ENCODE data around the gene CFAP251. TPM values are rescaled to one million over a fixed set of nuclear protein-coding genes. Genes with fewer than 3 reads are reported as not detected.

CFAP251 gene
- total and polyA plus RNA-seq, 2 of the 8 experiments (the other 6 are each of a cell fraction or from before 2014, with no cell fraction given) = 1.8 to 2.9 TPM

DNA sequence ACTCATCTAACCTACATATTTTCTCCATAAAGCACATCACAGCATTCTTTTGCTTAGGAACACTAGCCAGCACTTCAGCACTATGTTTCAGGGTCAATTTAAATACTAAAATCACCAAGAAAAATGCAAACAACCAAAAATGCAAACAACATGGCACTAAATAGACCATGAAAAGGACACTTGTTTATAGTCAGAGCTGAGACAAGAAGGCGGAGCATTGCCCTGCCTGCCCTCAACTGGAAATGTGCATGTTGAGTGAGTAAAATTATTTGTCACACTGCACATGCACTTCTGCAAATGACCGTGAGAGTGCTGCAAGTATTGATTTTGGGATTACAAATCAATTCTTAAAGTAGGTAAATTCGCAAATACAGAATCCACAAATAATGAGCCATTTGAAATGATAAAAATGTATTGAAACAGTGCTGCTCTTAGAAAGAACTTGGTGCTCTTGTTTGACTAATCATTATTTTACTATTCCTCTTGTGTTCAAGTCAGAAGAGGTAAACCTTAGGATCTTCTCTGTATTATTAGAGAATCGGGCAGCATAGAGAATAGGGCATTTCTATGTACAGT, 34.8 kb downstream of the CFAP251 start (continued):
- TF ChIP-seq HDAC6 (IDR thresholded peaks at IDR 0.05; ENCODE audit: low read depth, low read length) (no peak), FOSL1 (IDR thresholded peaks at IDR 0.05; ENCODE audit: insufficient read depth, low read depth, low read length) (no peak), POLR2AphosphoS5 (IDR thresholded peaks at IDR 0.05; ENCODE audit: low read depth, low read length) (no peak), YY1 (IDR thresholded peaks at IDR 0.05; ENCODE audit: low read depth, low read length) (no peak), BACH1 (IDR thresholded peaks at IDR 0.05; ENCODE audit: low read length) (no peak)

Measured in H1 (cell line).